Coronary artery (tissue), 2 donors: ENCODE results near the gene SLC22A15.

Experiments used
- DNase-seq: peaks from one replicate; pipeline ENCODE4 v3.0.0-alpha.2; 2017; ENCODE audit warnings: low spot score
- H3K27ac ChIP-seq, 2 donors: fragments of 200-600 bp; sonication (generic); one replicate each; pipeline ENCODE4 v1.5.1; 2016 to 2019
- H3K4me3 ChIP-seq: fragments of 200-600 bp; sonication (generic); 2 replicates; pipeline ENCODE4 v1.5.1; 2016; ENCODE audit warnings: mild to moderate bottlenecking, moderate library complexity
- TF ChIP-seq, protein P1 (sequence below): fragments of 200-600 bp; sonication (generic); IDR thresholded peaks from one replicate; pipeline ENCODE4 v1.5.1; 2019; ENCODE audit warnings: antibody characterized with exemption

SLC22A15 gene

DNA sequence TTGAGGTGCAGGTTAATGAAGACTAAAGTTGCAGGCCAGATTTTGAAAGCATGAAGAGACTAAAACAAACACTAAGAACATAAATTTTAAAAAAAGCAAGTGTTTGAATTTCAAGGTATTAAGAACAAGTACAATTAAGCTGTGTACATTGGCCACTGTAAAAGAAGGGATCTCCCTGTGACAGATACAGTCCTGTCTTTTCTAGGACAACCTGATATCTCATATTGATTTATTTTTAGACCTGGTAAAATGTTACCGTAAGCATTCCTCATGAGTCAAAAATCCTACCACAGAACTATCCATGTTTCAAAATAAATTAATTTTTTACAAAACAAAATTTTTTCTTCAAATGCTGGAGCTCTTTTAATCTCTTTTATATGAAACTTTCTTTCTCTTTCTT lies 39.4 kb downstream of the SLC22A15 start:
- TF ChIP-seq, protein P1, sequence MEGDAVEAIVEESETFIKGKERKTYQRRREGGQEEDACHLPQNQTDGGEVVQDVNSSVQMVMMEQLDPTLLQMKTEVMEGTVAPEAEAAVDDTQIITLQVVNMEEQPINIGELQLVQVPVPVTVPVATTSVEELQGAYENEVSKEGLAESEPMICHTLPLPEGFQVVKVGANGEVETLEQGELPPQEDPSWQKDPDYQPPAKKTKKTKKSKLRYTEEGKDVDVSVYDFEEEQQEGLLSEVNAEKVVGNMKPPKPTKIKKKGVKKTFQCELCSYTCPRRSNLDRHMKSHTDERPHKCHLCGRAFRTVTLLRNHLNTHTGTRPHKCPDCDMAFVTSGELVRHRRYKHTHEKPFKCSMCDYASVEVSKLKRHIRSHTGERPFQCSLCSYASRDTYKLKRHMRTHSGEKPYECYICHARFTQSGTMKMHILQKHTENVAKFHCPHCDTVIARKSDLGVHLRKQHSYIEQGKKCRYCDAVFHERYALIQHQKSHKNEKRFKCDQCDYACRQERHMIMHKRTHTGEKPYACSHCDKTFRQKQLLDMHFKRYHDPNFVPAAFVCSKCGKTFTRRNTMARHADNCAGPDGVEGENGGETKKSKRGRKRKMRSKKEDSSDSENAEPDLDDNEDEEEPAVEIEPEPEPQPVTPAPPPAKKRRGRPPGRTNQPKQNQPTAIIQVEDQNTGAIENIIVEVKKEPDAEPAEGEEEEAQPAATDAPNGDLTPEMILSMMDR = no peak
- DNase-seq = no peak
- Histone ChIP-seq H3K4me3 (no peak overlapping the region), H3K27ac (no peak overlapping the region)

DNA sequence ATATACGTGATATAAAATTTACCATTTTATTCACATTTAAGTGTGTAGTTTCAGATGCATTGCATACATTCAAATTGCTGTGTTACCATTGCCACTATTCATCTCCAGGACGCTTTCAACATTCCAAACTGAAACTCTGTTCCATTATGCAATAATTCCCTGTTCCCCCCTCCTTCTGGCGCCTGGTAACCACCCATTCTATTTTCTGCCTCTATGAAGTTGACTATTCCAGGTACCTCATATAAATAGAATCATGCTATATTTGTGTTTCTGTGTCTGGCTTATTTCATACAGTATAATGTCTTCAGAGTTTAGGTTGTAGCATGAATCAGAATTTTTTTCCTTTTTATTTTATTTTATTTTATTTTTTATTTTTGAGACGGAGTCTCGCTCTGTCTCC lies 41.7 kb downstream of the SLC22A15 start:
- Histone ChIP-seq H3K4me3 (no peak overlapping the region), H3K27ac (no peak overlapping the region)
- no peak for DNase-seq
- TF ChIP-seq, protein P1 = no peak

DNA sequence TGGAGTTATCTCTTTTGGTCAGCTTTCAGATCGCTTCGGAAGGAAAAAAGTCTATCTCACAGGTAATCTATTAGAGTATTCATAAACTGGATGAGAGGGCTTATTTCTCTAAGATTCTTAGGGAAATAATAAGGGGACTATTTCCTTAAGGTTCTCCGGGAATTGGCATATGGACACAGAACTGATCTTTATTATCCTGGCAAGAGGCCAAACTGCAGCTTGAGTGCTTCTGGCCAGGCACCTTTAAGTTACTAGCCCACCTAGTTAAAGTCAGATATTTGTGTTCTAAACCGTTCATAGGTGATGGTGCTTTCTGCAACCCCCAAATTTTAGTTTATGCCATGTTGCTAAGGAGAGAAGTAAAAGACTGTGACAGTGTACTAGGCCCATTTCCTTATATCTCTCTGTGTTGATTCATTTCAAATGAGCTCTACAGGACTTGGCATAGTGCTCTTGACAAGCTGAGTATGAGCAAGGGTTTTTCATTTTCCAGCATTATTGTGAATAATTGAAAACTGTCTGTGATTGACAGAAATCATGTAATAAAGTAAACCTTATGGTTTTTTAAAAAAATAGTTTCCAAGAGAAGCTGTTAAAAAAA lies 43.4 kb downstream of the SLC22A15 start:
- no peak for DNase-seq
- TF ChIP-seq, protein P1 = no peak
- H3K4me3 ChIP-seq = no peak overlapping the region
- no peak overlapping the region for H3K27ac ChIP-seq

DNA sequence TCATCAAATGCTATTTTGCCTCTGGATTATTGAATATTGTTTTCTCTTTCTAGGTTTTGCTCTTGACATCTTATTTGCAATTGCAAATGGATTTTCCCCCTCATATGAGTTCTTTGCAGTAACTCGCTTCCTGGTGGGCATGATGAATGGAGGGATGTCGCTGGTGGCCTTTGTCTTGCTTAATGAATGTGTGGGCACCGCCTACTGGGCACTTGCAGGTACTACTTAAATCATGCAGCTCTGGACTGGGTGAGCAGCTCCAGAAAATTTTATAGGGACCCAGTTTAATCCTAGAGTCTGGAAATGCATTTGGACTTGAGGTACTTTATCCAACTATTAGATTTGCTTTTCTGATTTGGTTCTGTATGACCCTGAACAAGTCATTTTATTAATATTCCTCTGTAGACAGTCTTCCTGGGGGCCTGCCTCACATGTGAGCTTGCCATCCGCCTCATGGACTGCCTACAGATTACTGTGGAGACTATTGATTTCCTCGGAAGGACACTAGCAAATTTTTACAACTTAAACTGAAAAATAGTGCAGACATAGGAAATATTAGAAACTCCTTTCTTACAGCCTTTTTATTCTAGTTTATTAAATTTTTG lies 44.5 kb downstream of the SLC22A15 start:
- DNase-seq = no peak
- Histone ChIP-seq H3K4me3 (no peak overlapping the region), H3K27ac (no peak overlapping the region)
- TF ChIP-seq, protein P1 = peak; percentile 17

DNA sequence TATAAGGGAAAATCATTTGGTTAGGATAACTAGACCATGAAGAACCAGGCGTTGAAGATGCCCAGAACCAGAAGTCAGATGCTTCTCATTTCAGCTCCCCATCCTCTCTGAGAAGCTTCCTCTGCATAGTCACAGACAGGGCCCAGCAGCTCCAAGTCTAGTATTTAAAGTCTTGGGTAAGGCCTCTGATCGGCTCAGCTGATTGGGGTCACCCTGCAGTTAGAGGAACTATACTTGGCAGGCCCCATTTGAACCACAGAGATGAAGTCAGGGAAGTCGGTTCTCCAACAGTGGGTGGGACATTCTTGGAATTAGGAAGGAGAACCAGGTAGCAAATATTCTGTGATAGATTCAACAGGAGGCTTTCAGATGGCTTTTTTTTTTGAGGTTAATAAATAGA lies 48.3 kb downstream of the SLC22A15 start:
- Histone ChIP-seq H3K4me3 (no peak overlapping the region), H3K27ac (no peak overlapping the region)
- DNase-seq = no peak
- TF ChIP-seq, protein P1 = no peak

DNA sequence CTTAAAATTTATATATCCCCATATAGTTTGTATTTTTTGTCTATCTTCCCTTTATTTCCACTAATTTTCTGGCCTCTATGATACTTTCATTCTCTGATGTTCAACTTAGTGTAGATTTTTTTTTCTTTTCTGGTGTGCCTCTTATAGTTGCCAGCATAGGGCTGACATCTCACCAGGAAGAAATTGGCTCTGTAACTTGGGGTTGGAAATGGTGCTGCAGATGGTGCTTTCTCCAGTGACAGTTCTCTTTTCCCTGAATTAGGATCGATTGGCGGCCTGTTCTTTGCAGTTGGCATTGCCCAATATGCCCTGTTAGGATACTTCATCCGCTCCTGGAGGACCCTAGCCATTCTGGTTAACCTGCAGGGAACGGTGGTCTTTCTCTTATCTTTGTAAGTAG lies 50.3 kb downstream of the SLC22A15 start:
- DNase-seq = no peak
- Histone ChIP-seq H3K27ac (no peak overlapping the region), H3K4me3 (no peak overlapping the region)
- TF ChIP-seq, protein P1 = no peak

DNA sequence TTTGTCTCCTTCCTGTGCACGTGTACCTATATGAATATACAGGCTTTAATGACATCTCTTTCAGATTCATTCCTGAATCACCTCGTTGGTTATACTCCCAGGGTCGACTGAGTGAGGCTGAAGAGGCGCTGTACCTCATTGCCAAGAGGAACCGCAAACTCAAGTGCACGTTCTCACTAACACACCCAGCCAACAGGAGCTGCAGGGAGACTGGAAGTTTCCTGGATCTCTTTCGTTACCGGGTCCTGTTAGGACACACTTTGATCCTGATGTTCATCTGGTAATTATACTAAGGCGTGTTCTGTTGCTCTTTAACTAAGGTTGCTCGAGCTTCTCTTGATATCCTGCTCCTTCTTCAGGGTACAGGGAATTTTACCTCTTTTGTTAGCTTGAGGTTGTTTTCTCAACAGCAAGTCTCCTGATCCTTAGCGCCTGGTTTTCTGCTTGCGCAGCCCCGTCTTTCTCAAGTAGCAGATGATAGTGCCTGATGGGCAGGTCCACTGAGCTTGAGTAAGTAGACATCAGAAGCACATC lies 55.1 kb downstream of the SLC22A15 start:
- Histone ChIP-seq H3K27ac (no peak overlapping the region), H3K4me3 (no peak overlapping the region)
- DNase-seq = no peak
- TF ChIP-seq, protein P1 = no peak
